ENCODE data around the gene C22orf42. TPM values are rescaled to one million over a fixed set of nuclear protein-coding genes. Genes with fewer than 3 reads are reported as not detected.

The C22orf42 gene
- polyA plus RNA-seq, 1 donor (not counting 4 experiments of a cell fraction or from before 2014, with no cell fraction given): not detected

GRCh38 chr22:32132126-32132525 is 27.0 kb downstream of the C22orf42 start:
- TF ChIP-seq EZH2 (IDR thresholded peaks at IDR 0.05; ENCODE audit: low read length): no peak
- TF ChIP-seq CTCF (optimal IDR thresholded peaks at IDR 0.05 in 1 of 3, IDR thresholded peaks at IDR 0.05 in 1 of 3, conservative IDR thresholded peaks at IDR 0.05 in 1 of 3; ENCODE audit: extremely low read depth in 1 of 3, insufficient read depth in 2 of 3, low read length in 3 of 3): no peak
- Histone ChIP-seq H3K9ac (ENCODE audit: control insufficient read depth, extremely low read depth, insufficient read depth, low read length) (no peak overlapping the region), H3K9me3 (ENCODE audit: control insufficient read depth, low read depth, low read length) (no peaks in the 10 kb centered on the region), H3K36me3 (ENCODE audit: control insufficient read depth in 2 of 2, extremely low read depth in 1 of 2, insufficient read depth in 2 of 2, low read length in 2 of 2) (no peaks in the 10 kb centered on the region), H3K4me3 (ENCODE audit: control insufficient read depth in 2 of 3, extremely low read depth in 1 of 3, insufficient read depth in 2 of 3, low read depth in 1 of 3, low read length in 3 of 3) (no peak overlapping the region), H3K27ac (ENCODE audit: control insufficient read depth, insufficient read depth, low read length) (no peak overlapping the region), H3K79me2 (ENCODE audit: control insufficient read depth, insufficient read depth, low read length) (no peaks in the 10 kb centered on the region), H3K9me1 (ENCODE audit: control insufficient read depth, extremely low read depth, insufficient read depth, low read length) (no peaks in the 10 kb centered on the region), H3K27me3 (ENCODE audit: control insufficient read depth, extremely low read depth, insufficient read depth, low read length) (no peaks in the 10 kb centered on the region), H3K4me2 (ENCODE audit: control insufficient read depth, extremely low read depth, insufficient read depth, low read depth, low read length) (no peak overlapping the region), H2AFZ (ENCODE audit: control insufficient read depth, low read length) (no peak overlapping the region), H3K4me1 (ENCODE audit: control insufficient read depth, extremely low read depth, insufficient read depth, low read length) (no peaks in the 10 kb centered on the region), H4K20me1 (ENCODE audit: control insufficient read depth, extremely low read depth, insufficient read depth, low read length) (no peaks in the 10 kb centered on the region)
- FAIRE-seq (no peak), DNase-seq (ENCODE audit: low read depth, low spot score) (no peak)
- dilution Hi-C loops (cut with MboI; ENCODE audit: extremely low pct_ligation_motif_present, low sequenced_read_pairs): no loop called here

GRCh38 chr22:32130464-32130863 is 28.6 kb downstream of the C22orf42 start:
- H2AFZ ChIP-seq (ENCODE audit: control insufficient read depth, low read length): no peak overlapping the region
- no peaks in the 10 kb centered on the region for H3K27me3 ChIP-seq (ENCODE audit: control insufficient read depth, extremely low read depth, insufficient read depth, low read length)
- H3K9ac ChIP-seq (ENCODE audit: control insufficient read depth, extremely low read depth, insufficient read depth, low read length): no peak overlapping the region
- dilution Hi-C loops (cut with MboI; ENCODE audit: extremely low pct_ligation_motif_present, low sequenced_read_pairs): no loop called here
- H3K9me3 ChIP-seq (ENCODE audit: control insufficient read depth, low read depth, low read length): no peaks in the 10 kb centered on the region
- no peaks in the 10 kb centered on the region for H3K4me1 ChIP-seq (ENCODE audit: control insufficient read depth, extremely low read depth, insufficient read depth, low read length)
- H3K79me2 ChIP-seq (ENCODE audit: control insufficient read depth, insufficient read depth, low read length): no peaks in the 10 kb centered on the region
- H3K27ac ChIP-seq (ENCODE audit: control insufficient read depth, insufficient read depth, low read length): no peak overlapping the region
- FAIRE-seq: no peak
- no peak overlapping the region for H3K4me3 ChIP-seq (ENCODE audit: control insufficient read depth in 2 of 3, extremely low read depth in 1 of 3, insufficient read depth in 2 of 3, low read depth in 1 of 3, low read length in 3 of 3)
- TF ChIP-seq EZH2 (IDR thresholded peaks at IDR 0.05; ENCODE audit: low read length): no peak
- no peak for TF ChIP-seq CTCF (optimal IDR thresholded peaks at IDR 0.05 in 1 of 3, IDR thresholded peaks at IDR 0.05 in 1 of 3, conservative IDR thresholded peaks at IDR 0.05 in 1 of 3; ENCODE audit: extremely low read depth in 1 of 3, insufficient read depth in 2 of 3, low read length in 3 of 3)
- no peaks in the 10 kb centered on the region for H4K20me1 ChIP-seq (ENCODE audit: control insufficient read depth, extremely low read depth, insufficient read depth, low read length)
- no peaks in the 10 kb centered on the region for H3K36me3 ChIP-seq (ENCODE audit: control insufficient read depth in 2 of 2, extremely low read depth in 1 of 2, insufficient read depth in 2 of 2, low read length in 2 of 2)
- DNase-seq (ENCODE audit: low read depth, low spot score): no peak
- no peak overlapping the region for H3K4me2 ChIP-seq (ENCODE audit: control insufficient read depth, extremely low read depth, insufficient read depth, low read depth, low read length)
- no peaks in the 10 kb centered on the region for H3K9me1 ChIP-seq (ENCODE audit: control insufficient read depth, extremely low read depth, insufficient read depth, low read length)

All from keratinocyte (primary cell).